ENCODE data around the gene SAP30L.

The SAP30L gene

GRCh38 chr5:154401931-154402330, 43.9 kb upstream of the SAP30L start:
- CTCF ChIA-PET, result interaction anchor here (1.2 to 1.7 kb wide), 2 partner anchors 26 to 171 kb away, joined by 3 read pairs; no protein-coding TSS in a partner anchor
- POLR2A ChIA-PET, result no interaction called here
- H3K4me3 ChIP-seq (ENCODE audit: low read depth, low read length), result no peak overlapping the region
- TF ChIP-seq, protein P1, sequence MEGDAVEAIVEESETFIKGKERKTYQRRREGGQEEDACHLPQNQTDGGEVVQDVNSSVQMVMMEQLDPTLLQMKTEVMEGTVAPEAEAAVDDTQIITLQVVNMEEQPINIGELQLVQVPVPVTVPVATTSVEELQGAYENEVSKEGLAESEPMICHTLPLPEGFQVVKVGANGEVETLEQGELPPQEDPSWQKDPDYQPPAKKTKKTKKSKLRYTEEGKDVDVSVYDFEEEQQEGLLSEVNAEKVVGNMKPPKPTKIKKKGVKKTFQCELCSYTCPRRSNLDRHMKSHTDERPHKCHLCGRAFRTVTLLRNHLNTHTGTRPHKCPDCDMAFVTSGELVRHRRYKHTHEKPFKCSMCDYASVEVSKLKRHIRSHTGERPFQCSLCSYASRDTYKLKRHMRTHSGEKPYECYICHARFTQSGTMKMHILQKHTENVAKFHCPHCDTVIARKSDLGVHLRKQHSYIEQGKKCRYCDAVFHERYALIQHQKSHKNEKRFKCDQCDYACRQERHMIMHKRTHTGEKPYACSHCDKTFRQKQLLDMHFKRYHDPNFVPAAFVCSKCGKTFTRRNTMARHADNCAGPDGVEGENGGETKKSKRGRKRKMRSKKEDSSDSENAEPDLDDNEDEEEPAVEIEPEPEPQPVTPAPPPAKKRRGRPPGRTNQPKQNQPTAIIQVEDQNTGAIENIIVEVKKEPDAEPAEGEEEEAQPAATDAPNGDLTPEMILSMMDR (IDR thresholded peaks at IDR 0.05; ENCODE audit: insufficient read depth, low read length, missing control alignments), result no peak
- DNase-seq (ENCODE audit: low read depth, low spot score), result no peak

GRCh38 chr5:154402611-154403010, 43.2 kb upstream of the SAP30L start:
- CTCF ChIA-PET, result interaction anchor here (1.1 to 5.7 kb wide), 6 partner anchors 27 to 429 kb away, joined by 3 to 114 read pairs (median 3); partner anchors contain the start of gene GALNT10
- no peak for DNase-seq (ENCODE audit: low read depth, low spot score)
- TF ChIP-seq, protein P1 (IDR thresholded peaks at IDR 0.05; ENCODE audit: insufficient read depth, low read length, missing control alignments), result no peak
- POLR2A ChIA-PET, result no interaction called here
- H3K4me3 ChIP-seq (ENCODE audit: low read depth, low read length), result no peak overlapping the region

DNA sequence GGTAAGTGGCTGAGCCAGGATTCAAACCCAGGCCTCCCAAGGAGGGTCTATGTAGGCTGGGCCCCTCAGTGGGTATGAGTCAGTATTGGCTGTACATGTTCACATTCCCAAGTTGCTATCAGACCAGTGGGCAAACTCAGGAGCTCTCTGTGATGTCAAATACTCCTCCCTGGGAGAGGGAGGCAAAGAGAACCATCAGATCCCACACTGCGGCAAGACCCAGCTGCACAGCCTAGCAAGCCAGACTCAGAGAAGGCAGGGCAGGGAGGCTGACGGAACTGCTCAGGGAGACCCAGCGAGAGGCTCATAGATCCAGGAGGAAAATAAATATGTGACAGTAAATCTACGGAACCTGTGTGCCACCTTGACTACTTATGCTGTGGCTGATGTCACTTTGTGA, 42.6 kb upstream of the SAP30L start:
- H3K4me3 ChIP-seq (ENCODE audit: low read depth, low read length), result no peak overlapping the region
- no peak for DNase-seq (ENCODE audit: low read depth, low spot score)
- ChIA-PET POLR2A (no interaction called here), CTCF (interaction anchor here (1.1 to 8.9 kb wide), 11 partner anchors 12 to 430 kb away, joined by 3 to 141 read pairs (median 15); partner anchors contain the start of gene GALNT10)
- TF ChIP-seq, protein P1 (IDR thresholded peaks at IDR 0.05; ENCODE audit: insufficient read depth, low read length, missing control alignments), result no peak

DNA sequence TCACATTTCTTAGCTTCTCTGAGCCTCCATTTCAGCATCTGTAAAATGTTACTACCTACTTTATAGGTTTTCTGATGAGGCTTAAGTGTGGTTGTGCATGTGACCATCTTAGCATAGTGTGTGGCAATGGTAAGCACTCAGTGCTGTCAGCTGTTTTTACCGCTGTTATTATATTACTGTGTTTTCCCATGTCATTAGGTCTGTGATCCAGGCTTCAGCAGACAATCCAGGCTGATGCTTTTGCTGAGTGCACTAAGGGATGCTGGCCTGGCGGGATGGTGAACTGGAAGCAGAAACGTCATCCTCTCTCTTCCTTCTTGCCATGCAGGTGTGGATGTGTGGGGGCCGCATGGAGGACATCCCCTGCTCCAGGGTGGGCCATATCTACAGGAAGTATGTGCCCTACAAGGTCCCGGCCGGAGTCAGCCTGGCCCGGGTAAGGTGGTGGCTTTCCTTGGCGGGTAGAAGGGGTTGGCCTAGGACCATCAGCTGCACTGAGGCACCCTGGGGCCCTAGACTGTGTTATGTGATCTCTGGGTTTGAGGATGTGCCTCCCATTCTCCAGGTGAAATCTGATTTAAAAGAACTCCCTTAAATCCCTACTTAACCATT, 41.9 kb upstream of the SAP30L start:
- no peak overlapping the region for H3K4me3 ChIP-seq (ENCODE audit: low read depth, low read length)
- ChIA-PET POLR2A (no interaction called here), CTCF (interaction anchor here (0.6 to 8.9 kb wide), 30 partner anchors 8 to 431 kb away, joined by 3 to 141 read pairs (median 6); partner anchors contain the start of gene GALNT10)

GRCh38 chr5:154405078-154405792, 40.6 kb upstream of the SAP30L start:
- POLR2A ChIA-PET, result interaction anchor here (0.6 to 1.1 kb wide), 3 partner anchors 103 to 215 kb away, joined by 3 read pairs; partner anchors contain the start of gene GALNT10
- CTCF ChIA-PET, result interaction anchor here (0.6 to 8.9 kb wide), 75 partner anchors 8 to 366 kb away, joined by 3 to 141 read pairs (median 4); partner anchors contain the start of genes FAM114A2, GALNT10 and MFAP3

More for the DNA sequence above, 41.9 kb upstream of the SAP30L start:
- DNase-seq (ENCODE audit: low read depth, low spot score), result no peak
- TF ChIP-seq, protein P1 (IDR thresholded peaks at IDR 0.05; ENCODE audit: insufficient read depth, low read length, missing control alignments), result no peak

More at GRCh38 chr5:154405078-154405792, 40.6 kb upstream of the SAP30L start:
- peak overlapping the region; percentile 32; the same call in 1 of the 2 replicates for H3K4me3 ChIP-seq (ENCODE audit: low read depth, low read length)
- TF ChIP-seq, protein P1 (IDR thresholded peaks at IDR 0.05; ENCODE audit: insufficient read depth, low read length, missing control alignments), result peak; percentile 98
- no peak for DNase-seq (ENCODE audit: low read depth, low spot score)

Data from AG04449 (cell line).